Subcutaneous abdominal adipose tissue (tissue), 5 donors: ENCODE measurements around the gene HEBP1.

Experiments
- H3K27ac ChIP-seq: one replicate; pipeline ENCODE4 v1.7.0; 2013; ENCODE audit warnings: low read depth, mild to moderate bottlenecking, inconsistent platforms, low read length, moderate library complexity
- H3K27me3 ChIP-seq, 5 donors: one replicate each; pipeline ENCODE4 v1.7.0; 2013; ENCODE audit warnings: low read length in 5 of 5, inconsistent platforms in 1 of 5; ENCODE audit not compliant: control insufficient read depth in 5 of 5, insufficient read depth in 4 of 5
- H3K36me3 ChIP-seq, 5 donors: one replicate each; pipeline ENCODE4 v1.7.0; 2013; ENCODE audit warnings: low read length in 5 of 5; ENCODE audit not compliant: control insufficient read depth in 5 of 5, insufficient read depth in 5 of 5
- H3K4me1 ChIP-seq, 5 donors: one replicate each; pipeline ENCODE4 v1.7.0; 2013; ENCODE audit warnings: low read length in 5 of 5, mild to moderate bottlenecking in 3 of 5, moderate library complexity in 1 of 5; ENCODE audit not compliant: control insufficient read depth in 5 of 5, insufficient read depth in 5 of 5
- H3K4me3 ChIP-seq, 5 donors: one replicate each; pipeline ENCODE4 v1.7.0; 2013; ENCODE audit warnings: low read length in 5 of 5, low read depth in 1 of 5
- H3K9ac ChIP-seq, 5 donors: one replicate each; pipeline ENCODE4 v1.7.0; 2013; ENCODE audit warnings: low read length in 5 of 5, mild to moderate bottlenecking in 4 of 5, moderate library complexity in 3 of 5
- H3K9me3 ChIP-seq, 5 donors: one replicate each; pipeline ENCODE4 v1.7.0; 2013; ENCODE audit warnings: low read length in 5 of 5; ENCODE audit not compliant: control insufficient read depth in 5 of 5
- donor health status: healthy.
- donor health status: healthy.
- donor health status: healthy.
- donor health status: healthy.
- donor health status: healthy.

Gene HEBP1

DNA sequence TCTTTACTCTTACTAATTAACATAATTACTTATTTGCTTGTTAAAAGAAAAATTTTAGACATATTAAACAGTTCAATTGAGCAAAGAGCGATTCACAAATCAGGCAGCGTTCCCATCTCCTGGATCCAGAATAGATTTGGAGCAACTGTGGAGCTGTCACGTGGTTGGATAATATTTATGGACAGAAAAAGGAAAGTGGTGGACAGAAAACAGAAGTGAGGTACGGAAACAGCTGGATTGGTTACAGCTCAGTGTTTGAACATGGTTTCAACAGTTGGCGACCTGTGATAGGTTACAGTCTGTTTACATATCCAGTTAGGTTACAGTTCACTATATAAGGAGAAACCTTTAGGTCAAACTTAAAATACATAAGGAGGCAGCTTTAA is 24.5 kb upstream of the HEBP1 start:
- Histone ChIP-seq H3K9me3 (no peaks in the 10 kb centered on the region), H3K9ac (peak overlapping the region in 1 of 5 donors; percentile 15), H3K27ac (no peak overlapping the region), H3K4me3 (peak overlapping the region in 1 of 5 donors; percentile 36), H3K4me1 (peaks cover 0 to 15% (median 0%) of the 10 kb centered on the region in 5 donors), H3K36me3 (no peaks in the 10 kb centered on the region), H3K27me3 (peaks cover 0 to 7% (median 0%) of the 10 kb centered on the region in 5 donors)

DNA sequence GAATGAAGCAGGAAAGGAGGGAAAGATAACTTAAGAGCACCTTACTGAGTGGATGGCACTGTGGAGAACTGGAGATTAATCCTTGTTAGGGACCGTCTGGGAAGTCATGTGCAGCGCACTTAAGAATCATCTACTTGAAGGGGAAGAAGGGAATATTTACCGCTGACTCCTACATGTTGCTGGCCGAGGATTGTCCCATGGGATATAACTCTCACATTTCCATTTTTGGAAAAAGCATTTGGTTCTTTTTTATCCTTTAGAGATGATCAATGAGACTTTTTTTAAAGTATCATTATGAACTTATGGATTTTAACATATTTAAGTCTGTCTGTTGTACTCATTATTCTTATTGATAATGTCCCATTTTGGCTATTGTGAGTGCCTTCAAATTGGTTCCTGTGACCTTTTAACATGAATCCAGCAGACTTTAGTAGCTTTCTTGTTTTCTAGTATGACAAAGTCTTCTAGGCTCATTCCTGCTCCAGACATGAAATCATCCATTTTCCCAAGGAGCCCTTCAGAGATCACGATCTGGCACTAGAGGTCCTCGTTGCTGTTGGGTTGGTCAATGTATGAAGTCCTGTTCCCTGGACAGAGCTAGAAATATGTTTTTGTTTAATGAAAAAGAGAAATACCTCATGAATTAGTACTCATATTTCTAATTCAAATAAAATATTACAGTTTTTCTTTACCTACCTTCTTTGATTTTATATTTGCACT is 23.9 kb upstream of the HEBP1 start:
- Histone ChIP-seq H3K9me3 (no peaks in the 10 kb centered on the region), H3K27me3 (peaks cover 0 to 5% (median 0%) of the 10 kb centered on the region in 5 donors), H3K36me3 (no peaks in the 10 kb centered on the region), H3K4me3 (no peak overlapping the region), H3K9ac (no peak overlapping the region), H3K4me1 (peaks cover 0 to 15% (median 0%) of the 10 kb centered on the region in 5 donors), H3K27ac (no peak overlapping the region)

- H3K36me3 ChIP-seq: no peaks in the 10 kb centered on the region
- H3K4me3 ChIP-seq: no peak overlapping the region
- H3K9me3 ChIP-seq: no peaks in the 10 kb centered on the region
- H3K4me1 ChIP-seq: peaks cover 0 to 15% (median 0%) of the 10 kb centered on the region in 5 donors
- H3K27ac ChIP-seq: no peak overlapping the region
- H3K27me3 ChIP-seq: peaks cover 0 to 5% (median 0%) of the 10 kb centered on the region in 5 donors
- no peak overlapping the region for H3K9ac ChIP-seq
These were observed 22.8 kb upstream of the HEBP1 start for GRCh38 chr12:13022851-13023271.

- no peak overlapping the region for H3K27ac ChIP-seq
- no peaks in the 10 kb centered on the region for H3K27me3 ChIP-seq
- H3K36me3 ChIP-seq: no peaks in the 10 kb centered on the region
- no peak overlapping the region for H3K9ac ChIP-seq
- peaks cover 0 to 2% (median 0%) of the 10 kb centered on the region in 5 donors for H3K4me1 ChIP-seq
- no peak overlapping the region for H3K4me3 ChIP-seq
- no peaks in the 10 kb centered on the region for H3K9me3 ChIP-seq
These were observed 11.0 kb upstream of the HEBP1 start for GRCh38 chr12:13011098-13011497.

GRCh38 chr12:13008741-13009380 is 8.8 kb upstream of the HEBP1 start:
- H3K36me3 ChIP-seq: no peaks in the 10 kb centered on the region
- no peaks in the 10 kb centered on the region for H3K9me3 ChIP-seq
- no peak overlapping the region for H3K4me3 ChIP-seq
- H3K4me1 ChIP-seq: peaks cover 0 to 11% (median 4%) of the 10 kb centered on the region in 5 donors
- no peaks in the 10 kb centered on the region for H3K27me3 ChIP-seq
- no peak overlapping the region for H3K9ac ChIP-seq
- no peak overlapping the region for H3K27ac ChIP-seq

GRCh38 chr12:13007496-13008233 is 7.6 kb upstream of the HEBP1 start:
- Histone ChIP-seq H3K27me3 (no peaks in the 10 kb centered on the region), H3K4me3 (no peak overlapping the region), H3K27ac (no peak overlapping the region), H3K36me3 (no peaks in the 10 kb centered on the region), H3K9me3 (no peaks in the 10 kb centered on the region), H3K9ac (no peak overlapping the region), H3K4me1 (peaks cover 0 to 9% (median 8%) of the 10 kb centered on the region in 5 donors)

GRCh38 chr12:13005649-13006048 is 5.6 kb upstream of the HEBP1 start:
- Histone ChIP-seq H3K4me1 (peaks cover 2 to 25% (median 18%) of the 10 kb centered on the region in 5 donors), H3K27me3 (no peaks in the 10 kb centered on the region), H3K9me3 (no peaks in the 10 kb centered on the region), H3K9ac (no peak overlapping the region), H3K4me3 (no peak overlapping the region), H3K27ac (no peak overlapping the region), H3K36me3 (no peaks in the 10 kb centered on the region)

DNA sequence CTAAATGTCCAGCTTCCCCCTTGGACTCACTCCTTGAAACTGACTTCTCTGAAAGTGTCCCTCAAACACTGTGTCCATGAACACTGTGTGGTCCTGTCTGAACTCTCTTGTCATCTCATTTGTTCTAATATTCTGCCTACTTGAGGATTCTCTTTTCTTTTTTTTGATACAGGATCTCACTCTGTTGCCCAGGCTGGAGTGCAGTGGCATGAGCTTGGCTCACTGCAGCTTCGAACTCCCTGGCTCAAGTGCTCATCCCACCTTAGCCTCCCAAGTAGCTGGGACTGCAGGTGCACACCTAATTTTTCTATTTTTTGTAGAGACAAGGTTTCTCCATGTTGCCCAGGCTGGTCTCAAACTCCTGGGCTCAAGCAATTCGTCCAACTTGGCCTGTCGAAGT is 4.9 kb upstream of the HEBP1 start:
- no peaks in the 10 kb centered on the region for H3K27me3 ChIP-seq
- no peak overlapping the region for H3K4me3 ChIP-seq
- peaks cover 2 to 29% (median 19%) of the 10 kb centered on the region in 5 donors for H3K4me1 ChIP-seq
- no peaks in the 10 kb centered on the region for H3K36me3 ChIP-seq
- no peak overlapping the region for H3K27ac ChIP-seq
- no peak overlapping the region for H3K9ac ChIP-seq
- H3K9me3 ChIP-seq: no peaks in the 10 kb centered on the region

DNA sequence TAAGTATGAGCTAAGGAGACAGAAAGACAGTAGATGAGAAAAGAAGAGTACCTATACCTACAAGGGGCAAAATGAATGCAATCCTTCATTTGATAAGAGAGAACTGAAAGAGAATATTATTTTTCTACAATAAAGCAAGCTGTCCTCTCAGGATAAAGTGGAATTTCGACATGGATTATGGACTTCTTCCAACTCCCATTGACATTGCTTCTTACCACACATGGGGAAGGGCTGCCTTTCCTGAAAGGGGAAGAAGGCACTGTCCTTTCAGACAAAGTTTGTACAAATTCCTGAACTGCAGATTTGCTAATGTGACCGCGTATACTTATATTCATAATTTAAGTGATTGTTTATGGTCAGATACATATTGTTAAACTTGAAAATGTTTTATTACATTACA is 4.3 kb upstream of the HEBP1 start:
- peaks cover 2 to 35% (median 23%) of the 10 kb centered on the region in 5 donors for H3K4me1 ChIP-seq
- H3K4me3 ChIP-seq: no peak overlapping the region
- no peak overlapping the region for H3K27ac ChIP-seq
- H3K9ac ChIP-seq: no peak overlapping the region
- no peaks in the 10 kb centered on the region for H3K36me3 ChIP-seq
- H3K9me3 ChIP-seq: no peaks in the 10 kb centered on the region
- no peaks in the 10 kb centered on the region for H3K27me3 ChIP-seq
